OCI-LY1 (cell line): ENCODE results near the gene RNF212.

ENCODE experiments used
- H2AFZ ChIP-seq: fragments of 200-600 bp; sonication (generic), shearing (Covaris generic); 2 replicates; pipeline ENCODE4 v1.6.0; 2014; ENCODE audit warnings: antibody characterized with exemption, mild to moderate bottlenecking, low read length
- H3F3A ChIP-seq: fragments of 200-600 bp; sonication (generic), shearing (Covaris generic); 2 replicates; pipeline ENCODE4 v1.6.0; 2014; ENCODE audit warnings: mild to moderate bottlenecking, antibody characterized with exemption, low read length, moderate library complexity; ENCODE audit not compliant: insufficient read depth
- H3K27ac ChIP-seq: fragments of 200-600 bp; sonication (generic); 2 replicates; pipeline ENCODE4 v1.5.1; 2014; ENCODE audit warnings: low read length, mixed run types, mild to moderate bottlenecking, low read depth; ENCODE audit not compliant: poor library complexity, severe bottlenecking
- H3K27me3 ChIP-seq: fragments of 200-600 bp; sonication (generic); 2 replicates; pipeline ENCODE4 v1.6.0; 2014; ENCODE audit warnings: antibody characterized with exemption, mild to moderate bottlenecking, low read length, moderate library complexity; ENCODE audit not compliant: insufficient read depth
- H3K36me3 ChIP-seq: fragments of 200-600 bp; sonication (generic); 2 replicates; pipeline ENCODE4 v1.6.1; 2014; ENCODE audit warnings: mild to moderate bottlenecking, antibody characterized with exemption, low read length, moderate library complexity, mixed read lengths; ENCODE audit not compliant: insufficient read depth
- H3K4me1 ChIP-seq: fragments of 200-600 bp; sonication (generic); 2 replicates; pipeline ENCODE4 v1.5.1; 2014; ENCODE audit warnings: mild to moderate bottlenecking, low read length, moderate library complexity; ENCODE audit not compliant: insufficient read depth, severe bottlenecking
- H3K4me2 ChIP-seq: fragments of 200-600 bp; sonication (generic), shearing (Covaris generic); 2 replicates; pipeline ENCODE4 v1.6.1; 2014; ENCODE audit warnings: low read length
- H3K4me3 ChIP-seq: fragments of 200-600 bp; sonication (generic); 2 replicates; pipeline ENCODE4 v1.5.1; 2014; ENCODE audit warnings: low read length, low read depth, mild to moderate bottlenecking, mixed read lengths; ENCODE audit not compliant: poor library complexity, severe bottlenecking
- H3K79me2 ChIP-seq: fragments of 200-600 bp; shearing (Covaris generic); 2 replicates; pipeline ENCODE4 v1.6.1; 2016; ENCODE audit warnings: mixed run types, low read length, mixed read lengths; ENCODE audit not compliant: insufficient read depth
- H3K9ac ChIP-seq: fragments of 200-600 bp; sonication (generic), shearing (Covaris generic); 2 replicates; pipeline ENCODE4 v1.6.1; 2014; ENCODE audit warnings: mild to moderate bottlenecking, low read length, mixed read lengths
- H3K9me2 ChIP-seq: fragments of 200-600 bp; sonication (generic), shearing (Covaris generic); 2 replicates; pipeline ENCODE4 v1.6.1; 2014; ENCODE audit warnings: low read depth, mild to moderate bottlenecking, low read length, mixed read lengths
- H3K9me3 ChIP-seq: fragments of 200-600 bp; shearing (Covaris generic); 2 replicates; pipeline ENCODE4 v1.6.1; 2014; ENCODE audit warnings: low read length, mixed read lengths
- H4K20me1 ChIP-seq: fragments of 200-600 bp; sonication (generic), shearing (Covaris generic); 2 replicates; pipeline ENCODE4 v1.6.0; 2016; ENCODE audit warnings: mild to moderate bottlenecking, low read length; ENCODE audit not compliant: insufficient read depth
- EZH2 ChIP-seq: fragments of 200-600 bp; sonication (generic), shearing (Covaris generic); IDR thresholded peaks from 2 replicates; pipeline ENCODE4 v1.8.0; 2017; ENCODE audit warnings: borderline replicate concordance, mixed run types, mild to moderate bottlenecking, antibody characterized with exemption, low read length, moderate library complexity, mixed read lengths
- TF ChIP-seq, protein P1 (sequence below): fragments of 200-600 bp; sonication (generic), shearing (Covaris generic); IDR thresholded peaks from 2 replicates; pipeline ENCODE4 v1.5.1; 2017; ENCODE audit warnings: mild to moderate bottlenecking, antibody characterized with exemption, low read length, moderate library complexity, mixed read lengths

The RNF212 gene

DNA sequence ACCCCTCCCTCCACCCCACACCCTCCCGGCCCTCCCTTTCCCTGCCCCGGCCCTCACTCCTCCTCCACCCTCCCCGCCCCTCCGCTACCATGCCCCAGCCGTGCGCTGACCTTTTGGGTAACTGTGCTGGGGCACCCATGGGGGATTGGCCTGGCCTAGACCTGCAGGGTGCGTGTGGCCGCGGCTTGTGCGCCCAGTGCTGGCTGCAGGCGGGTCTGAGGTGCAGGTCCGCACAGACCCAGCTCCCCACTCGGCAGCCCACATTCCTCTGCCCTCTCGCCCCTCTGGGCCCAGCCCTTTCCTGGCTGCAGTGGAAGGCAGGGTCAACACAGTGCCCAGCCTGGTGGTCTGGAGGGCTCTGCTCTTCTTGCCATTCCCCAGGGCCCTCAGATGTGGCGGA, 77.3 kb downstream of the RNF212 start:
- Histone ChIP-seq H3K27ac (no peak overlapping the region), H3K4me3 (no peak overlapping the region), H3K9me3 (no peaks in the 10 kb centered on the region), H2AFZ (no peak overlapping the region), H3K4me1 (no peaks in the 10 kb centered on the region), H4K20me1 (no peaks in the 10 kb centered on the region), H3K27me3 (no peaks in the 10 kb centered on the region), H3K36me3 (no peaks in the 10 kb centered on the region), H3K9ac (no peak overlapping the region), H3K9me2 (no peaks in the 10 kb centered on the region), H3F3A (no peaks in the 10 kb centered on the region), H3K4me2 (no peak overlapping the region), H3K79me2 (no peaks in the 10 kb centered on the region)
- TF ChIP-seq, protein P1, sequence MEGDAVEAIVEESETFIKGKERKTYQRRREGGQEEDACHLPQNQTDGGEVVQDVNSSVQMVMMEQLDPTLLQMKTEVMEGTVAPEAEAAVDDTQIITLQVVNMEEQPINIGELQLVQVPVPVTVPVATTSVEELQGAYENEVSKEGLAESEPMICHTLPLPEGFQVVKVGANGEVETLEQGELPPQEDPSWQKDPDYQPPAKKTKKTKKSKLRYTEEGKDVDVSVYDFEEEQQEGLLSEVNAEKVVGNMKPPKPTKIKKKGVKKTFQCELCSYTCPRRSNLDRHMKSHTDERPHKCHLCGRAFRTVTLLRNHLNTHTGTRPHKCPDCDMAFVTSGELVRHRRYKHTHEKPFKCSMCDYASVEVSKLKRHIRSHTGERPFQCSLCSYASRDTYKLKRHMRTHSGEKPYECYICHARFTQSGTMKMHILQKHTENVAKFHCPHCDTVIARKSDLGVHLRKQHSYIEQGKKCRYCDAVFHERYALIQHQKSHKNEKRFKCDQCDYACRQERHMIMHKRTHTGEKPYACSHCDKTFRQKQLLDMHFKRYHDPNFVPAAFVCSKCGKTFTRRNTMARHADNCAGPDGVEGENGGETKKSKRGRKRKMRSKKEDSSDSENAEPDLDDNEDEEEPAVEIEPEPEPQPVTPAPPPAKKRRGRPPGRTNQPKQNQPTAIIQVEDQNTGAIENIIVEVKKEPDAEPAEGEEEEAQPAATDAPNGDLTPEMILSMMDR = no peak
- TF ChIP-seq EZH2 = no peak

DNA sequence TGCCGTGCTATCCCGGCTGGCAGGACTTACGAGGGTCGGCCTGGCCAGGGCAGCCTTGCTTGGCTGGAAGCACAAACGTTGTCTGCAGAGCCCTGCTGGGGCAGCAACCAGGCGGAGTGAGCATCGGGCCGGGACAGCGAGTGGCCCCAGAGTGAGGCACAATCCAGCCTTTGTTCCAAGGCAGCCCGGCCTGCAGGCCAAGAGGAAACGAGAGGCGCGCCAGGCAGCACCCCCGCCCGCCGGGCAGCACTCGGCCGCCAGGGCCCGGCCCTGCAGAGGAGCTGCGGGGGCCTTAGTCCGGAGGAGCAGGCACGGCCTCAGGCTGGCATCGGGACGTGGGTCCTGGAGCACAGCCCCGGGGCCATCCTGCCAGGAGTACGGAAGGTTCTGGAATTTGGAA, 77.9 kb downstream of the RNF212 start:
- Histone ChIP-seq H3K27me3 (no peaks in the 10 kb centered on the region), H3K9me3 (no peaks in the 10 kb centered on the region), H3F3A (no peaks in the 10 kb centered on the region), H3K4me2 (no peak overlapping the region), H3K9ac (no peak overlapping the region), H3K27ac (no peak overlapping the region), H2AFZ (no peak overlapping the region), H3K36me3 (no peaks in the 10 kb centered on the region), H3K4me3 (no peak overlapping the region), H3K4me1 (no peaks in the 10 kb centered on the region), H3K79me2 (no peaks in the 10 kb centered on the region), H4K20me1 (no peaks in the 10 kb centered on the region), H3K9me2 (no peaks in the 10 kb centered on the region)
- TF ChIP-seq, protein P1 = no peak
- TF ChIP-seq EZH2 = no peak

DNA sequence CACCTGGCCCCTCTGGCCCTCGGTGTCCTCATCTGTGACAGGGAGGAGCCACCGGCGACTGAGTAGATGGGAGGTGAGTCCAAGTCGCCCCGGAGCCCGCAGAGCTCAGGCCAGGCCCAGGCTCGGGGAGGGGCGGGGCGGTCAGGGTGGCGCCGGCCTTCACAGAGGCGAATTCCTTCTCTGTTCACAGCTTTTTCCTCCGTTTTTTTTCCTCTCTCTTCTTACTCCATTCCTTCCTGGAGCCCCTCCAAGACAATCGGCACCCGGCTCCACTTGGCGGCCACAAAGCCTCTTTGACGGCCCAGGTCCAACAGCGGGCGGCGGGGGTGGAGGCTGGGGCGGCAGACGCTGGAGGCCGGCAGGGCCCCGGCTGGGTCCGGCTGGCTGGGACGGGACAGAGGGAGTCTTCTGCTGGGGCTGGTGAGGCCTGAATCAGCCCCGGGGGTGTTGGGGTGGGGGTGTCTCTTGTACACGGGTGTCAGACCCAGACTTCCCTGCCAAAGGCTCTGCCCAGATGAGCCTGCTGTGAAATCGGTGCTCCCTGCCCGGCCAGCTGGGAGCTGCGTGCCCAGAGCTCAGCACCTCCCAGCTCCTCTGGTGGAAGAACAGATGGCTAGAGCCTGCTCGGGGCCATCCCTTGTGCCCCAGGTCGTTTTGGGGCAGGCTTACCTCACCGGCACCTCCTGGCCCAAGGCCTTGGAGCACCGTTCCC, 79.4 kb downstream of the RNF212 start:
- Histone ChIP-seq H3K9me3 (no peaks in the 10 kb centered on the region), H4K20me1 (no peaks in the 10 kb centered on the region), H2AFZ (no peak overlapping the region), H3K36me3 (no peaks in the 10 kb centered on the region), H3K79me2 (no peaks in the 10 kb centered on the region), H3K4me1 (no peaks in the 10 kb centered on the region), H3K9me2 (no peaks in the 10 kb centered on the region), H3K27ac (no peak overlapping the region), H3K4me2 (no peak overlapping the region), H3F3A (no peaks in the 10 kb centered on the region), H3K9ac (no peak overlapping the region), H3K27me3 (no peaks in the 10 kb centered on the region), H3K4me3 (no peak overlapping the region)
- no peak for TF ChIP-seq EZH2
- TF ChIP-seq, protein P1 = no peak
